ENCODE measurements around the gene PCSK1.

GRCh38 chr5:96347502-96348292 lies 85.4 kb downstream of the PCSK1 start:
- TF ChIP-seq CTCF (IDR thresholded peaks at IDR 0.05) (no peak), EP300 (IDR thresholded peaks at IDR 0.05) (no peak)

Data from esophagus muscularis mucosa (tissue), 3 donors.